ENCODE data around the gene MAGED2. TPM values are rescaled to one million over a fixed set of nuclear protein-coding genes. Genes with fewer than 3 reads are reported as not detected.

MAGED2 gene
- total RNA-seq, 2 experiments from 2014 or later = 52.8 to 55.3 TPM

DNA sequence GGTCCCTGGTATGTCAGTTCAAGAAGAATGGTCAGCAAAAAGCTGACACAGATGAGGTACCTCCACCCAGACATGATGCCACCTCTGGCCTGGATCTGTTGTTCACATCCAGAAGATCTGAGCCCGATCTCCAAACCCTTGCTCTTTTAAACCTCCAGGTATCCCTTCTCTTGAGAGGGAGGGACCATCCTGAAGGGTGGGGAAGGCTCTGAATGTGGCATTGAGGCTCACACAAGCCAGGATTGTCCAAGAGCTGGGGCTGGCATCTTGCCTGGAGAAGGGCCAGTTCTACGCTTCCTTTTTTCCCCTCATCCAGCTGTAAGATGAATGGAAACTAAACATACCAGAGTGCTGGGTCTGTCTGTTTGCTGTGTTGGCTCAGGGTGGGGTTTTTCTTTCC, 9.4 kb upstream of the MAGED2 start, which contains the start of gene ITIH6:
ITIH6 (minus strand) TSS at position 119 of the 400 bp plus-strand sequence; CDS start at position 74, 45 bp downstream.
- no peak for DNase-seq
- Mint-ChIP-seq H3K27me3 (no peaks in the 10 kb centered on the region), H3K9me3 (no peaks in the 10 kb centered on the region), H3K4me3 (no peak within 1 kb of the TSS), H3K36me3 (no peaks in the 10 kb centered on the region), H3K4me1 (ENCODE audit: low read depth) (no peaks in the 10 kb centered on the region), H3K27ac (no peak within 1 kb of the TSS)
- intact Hi-C loops (cut with micrococcal nuclease) = no loop called here
- POLR2A ChIA-PET = no interaction called here
- CTCF ChIA-PET = no interaction called here

DNA sequence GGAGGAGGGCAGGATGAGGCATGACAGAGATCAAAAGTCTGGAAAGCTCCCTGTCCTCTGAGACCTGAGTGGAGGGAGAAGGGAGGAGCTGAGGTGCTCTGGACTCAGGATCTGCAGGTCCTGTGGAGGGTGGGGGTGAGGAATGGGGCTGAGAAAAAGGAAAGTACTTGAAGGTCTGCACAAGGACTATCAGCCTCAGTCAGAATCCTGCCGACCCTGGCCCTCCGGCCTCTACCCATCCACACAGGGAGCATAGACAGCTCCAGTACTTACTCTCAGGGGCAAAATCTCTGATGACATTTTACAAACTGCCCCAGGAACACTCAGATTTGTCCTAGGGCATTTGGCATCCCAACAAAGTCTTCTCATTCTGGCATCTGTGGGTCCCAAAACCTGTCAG, 8.5 kb upstream of the MAGED2 start:
- no peaks in the 10 kb centered on the region for H3K4me1 Mint-ChIP-seq (ENCODE audit: low read depth)
- intact Hi-C loops (cut with micrococcal nuclease) = no loop called here
- no peaks in the 10 kb centered on the region for H3K27me3 Mint-ChIP-seq
- H3K4me3 Mint-ChIP-seq = no peak overlapping the region
- no peak for DNase-seq
- ChIA-PET POLR2A (no interaction called here), CTCF (no interaction called here)
- H3K27ac Mint-ChIP-seq = no peak overlapping the region
- no peaks in the 10 kb centered on the region for H3K36me3 Mint-ChIP-seq
- H3K9me3 Mint-ChIP-seq = no peaks in the 10 kb centered on the region

DNA sequence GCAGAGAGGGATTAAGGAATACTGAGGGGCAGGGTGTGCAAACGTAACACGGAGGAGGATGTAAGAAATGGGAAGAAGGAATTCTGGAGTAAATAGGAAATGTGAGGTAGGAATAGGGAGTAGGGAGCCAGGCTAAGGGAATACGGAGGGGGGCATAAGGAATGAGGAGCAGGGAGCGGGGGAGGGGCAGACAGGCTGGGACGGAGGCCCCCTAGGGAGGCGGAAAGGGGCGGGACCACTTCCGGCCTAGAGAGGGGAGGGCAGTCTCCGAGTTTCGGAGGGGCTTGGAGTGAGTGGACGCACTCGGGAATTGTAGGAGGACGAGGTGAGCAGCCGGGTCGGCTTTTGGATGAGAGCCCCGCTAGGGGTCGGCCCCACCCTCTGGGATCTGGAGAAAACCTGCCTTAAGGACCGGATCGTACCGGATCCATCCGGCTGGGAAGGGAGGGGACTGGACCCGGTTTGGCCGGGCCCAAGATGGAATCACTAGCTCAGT, 612 bp downstream of the MAGED2 start:
- Mint-ChIP-seq H3K9me3 (no peaks in the 10 kb centered on the region), H3K4me3 (peak overlapping the region; percentile 90), H3K36me3 (peaks cover 9% of the 10 kb centered on the region), H3K27ac (peak overlapping the region; percentile 90), H3K4me1 (ENCODE audit: low read depth) (peaks cover 13% of the 10 kb centered on the region), H3K27me3 (peaks cover 2% of the 10 kb centered on the region)
- intact Hi-C loops (cut with micrococcal nuclease) = loop anchor here (1.0 to 5.0 kb wide), 7 partner anchors 169 to 1919 kb away; partner anchors contain the start of genes APEX2, FAM120C, GNL3L and NBDY
- ChIA-PET POLR2A (interaction anchor here (0.7 kb wide), 1 partner anchor 169 kb away, joined by 4 read pairs; no protein-coding TSS in a partner anchor), CTCF (no interaction called here)
- DNase-seq = no peak

DNA sequence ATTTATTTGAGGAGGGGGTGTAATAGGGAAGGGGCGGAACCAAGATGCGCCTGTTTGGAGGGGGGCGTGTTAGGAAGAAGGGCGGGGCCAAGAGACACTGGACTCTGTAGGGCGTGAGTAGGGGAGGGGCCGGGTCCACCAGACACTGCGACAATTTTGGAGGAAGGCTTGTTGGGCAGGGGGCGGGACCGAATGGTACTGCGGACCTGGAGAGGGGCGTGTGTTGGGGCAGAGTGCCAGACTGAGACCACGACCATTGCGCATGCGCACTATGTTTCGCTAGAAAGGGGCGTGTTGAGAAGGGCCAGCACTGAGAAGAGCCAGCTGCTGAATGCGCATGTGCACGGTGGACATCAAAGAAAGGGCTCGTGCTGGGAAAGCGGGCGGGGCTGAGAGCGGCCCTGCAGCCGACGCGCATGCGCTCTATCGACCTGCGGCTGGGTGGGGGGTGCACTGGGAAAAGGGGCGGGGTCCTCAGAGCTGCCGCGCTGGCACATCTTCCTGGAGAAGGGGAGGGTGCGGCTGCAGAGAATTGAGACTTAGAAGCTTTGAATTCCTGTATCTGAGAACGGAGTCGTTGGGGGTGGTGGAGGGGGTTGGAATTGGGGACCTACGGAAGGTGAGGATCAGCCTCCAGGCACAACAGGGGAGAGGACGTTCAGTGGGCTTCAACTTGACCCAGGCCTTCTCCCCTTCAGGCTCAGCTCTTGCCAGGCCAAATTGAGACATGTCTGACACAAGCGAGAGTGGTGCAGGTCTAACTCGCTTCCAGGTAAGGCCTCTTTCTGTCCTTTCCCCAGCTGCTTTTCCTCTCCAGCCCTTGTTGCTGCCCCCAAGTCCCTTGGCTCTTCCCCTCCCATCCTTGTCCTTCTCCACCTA, 1.3 kb downstream of the MAGED2 start:
- H3K9me3 Mint-ChIP-seq = no peaks in the 10 kb centered on the region
- peaks cover 13% of the 10 kb centered on the region for H3K4me1 Mint-ChIP-seq (ENCODE audit: low read depth)
- ChIA-PET CTCF (no interaction called here), POLR2A (interaction anchor here (0.7 to 0.8 kb wide), 2 partner anchors 169 to 766 kb away, joined by 3 to 4 read pairs; no protein-coding TSS in a partner anchor)
- H3K27me3 Mint-ChIP-seq = peaks cover 2% of the 10 kb centered on the region
- H3K4me3 Mint-ChIP-seq = peak overlapping the region; percentile 90
- intact Hi-C loops (cut with micrococcal nuclease) = loop anchor here (1.0 to 5.0 kb wide), 7 partner anchors 170 to 1918 kb away; partner anchors contain the start of genes APEX2, FAM120C, GNL3L and NBDY
- DNase-seq = peak; percentile 94
- H3K36me3 Mint-ChIP-seq = peaks cover 12% of the 10 kb centered on the region
- peak overlapping the region; percentile 90 for H3K27ac Mint-ChIP-seq

DNA sequence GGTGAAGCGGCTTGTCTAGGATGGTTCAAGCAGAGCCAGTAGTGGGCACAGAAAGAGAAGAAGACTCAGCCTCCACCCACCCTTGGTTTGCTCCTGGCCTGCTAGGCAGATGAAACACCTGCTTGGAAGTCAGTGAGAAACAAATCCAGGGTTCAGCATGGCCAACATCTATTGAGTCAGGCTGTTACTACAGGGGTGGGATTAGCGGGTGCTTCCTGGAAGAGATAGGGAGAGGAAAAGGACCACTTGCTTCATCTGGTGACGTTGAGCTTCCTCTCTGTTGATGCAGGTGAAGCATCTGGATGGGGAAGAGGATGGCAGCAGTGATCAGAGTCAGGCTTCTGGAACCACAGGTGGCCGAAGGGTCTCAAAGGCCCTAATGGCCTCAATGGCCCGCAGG, 3.0 kb downstream of the MAGED2 start:
- H3K27ac Mint-ChIP-seq = no peak overlapping the region
- no peaks in the 10 kb centered on the region for H3K9me3 Mint-ChIP-seq
- peaks cover 16% of the 10 kb centered on the region for H3K36me3 Mint-ChIP-seq
- H3K4me1 Mint-ChIP-seq (ENCODE audit: low read depth) = peaks cover 13% of the 10 kb centered on the region
- no peak for DNase-seq
- intact Hi-C loops (cut with micrococcal nuclease) = no loop called here
- peaks cover 2% of the 10 kb centered on the region for H3K27me3 Mint-ChIP-seq
- no peak overlapping the region for H3K4me3 Mint-ChIP-seq
- CTCF ChIA-PET = no interaction called here
- POLR2A ChIA-PET = no interaction called here

DNA sequence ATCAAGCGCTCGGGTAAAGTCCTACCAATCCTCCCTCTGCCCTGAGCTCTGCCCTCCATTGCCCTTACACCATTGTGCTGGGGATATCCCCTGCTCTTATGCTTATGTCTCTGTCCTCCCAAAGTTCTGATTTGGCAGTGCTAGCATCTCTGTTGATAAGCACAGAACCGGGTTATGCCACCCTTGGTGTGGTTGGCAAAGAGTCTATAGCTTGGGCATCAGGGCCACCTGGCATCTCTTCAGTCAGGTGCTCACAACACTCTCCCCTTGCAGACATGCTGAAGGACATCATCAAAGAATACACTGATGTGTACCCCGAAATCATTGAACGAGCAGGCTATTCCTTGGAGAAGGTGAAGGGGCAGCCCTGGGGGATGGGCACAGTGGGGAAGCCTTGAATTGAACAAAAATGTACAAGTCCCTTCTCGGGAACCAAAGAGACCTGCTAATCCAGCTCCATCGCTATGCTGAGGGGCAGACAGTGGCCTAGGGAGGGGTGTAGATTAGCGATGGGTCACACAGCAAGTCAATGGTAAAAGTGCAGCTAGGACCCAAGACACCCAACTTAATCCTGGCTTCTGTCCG, 3.8 kb downstream of the MAGED2 start:
- ChIA-PET CTCF (no interaction called here), POLR2A (no interaction called here)
- Mint-ChIP-seq H3K9me3 (no peaks in the 10 kb centered on the region), H3K4me1 (ENCODE audit: low read depth) (peaks cover 13% of the 10 kb centered on the region), H3K4me3 (no peak overlapping the region), H3K27me3 (peaks cover 2% of the 10 kb centered on the region), H3K36me3 (peaks cover 25% of the 10 kb centered on the region), H3K27ac (no peak overlapping the region)
- intact Hi-C loops (cut with micrococcal nuclease) = no loop called here
- DNase-seq = no peak

DNA sequence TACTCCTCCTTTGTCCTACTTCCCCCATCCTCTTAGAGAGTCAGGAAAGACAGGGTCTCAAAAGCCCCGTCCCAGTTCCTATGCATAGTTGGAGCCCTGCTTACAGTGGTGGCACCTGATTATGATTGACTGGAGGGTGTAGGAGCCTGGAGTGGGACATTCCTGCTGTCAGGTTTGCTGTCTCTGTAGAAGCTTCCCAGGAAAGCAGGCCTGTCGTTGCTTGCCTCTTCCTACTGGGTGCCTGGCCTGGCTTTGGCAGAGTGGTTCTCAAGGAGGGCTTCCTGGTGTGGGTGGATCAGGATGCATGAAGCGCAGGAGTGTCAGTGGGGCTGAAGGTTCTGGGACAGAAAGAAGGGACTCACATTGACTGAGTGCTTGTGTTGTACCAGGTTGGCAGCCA, 4.8 kb downstream of the MAGED2 start:
- CTCF ChIA-PET = no interaction called here

DNA sequence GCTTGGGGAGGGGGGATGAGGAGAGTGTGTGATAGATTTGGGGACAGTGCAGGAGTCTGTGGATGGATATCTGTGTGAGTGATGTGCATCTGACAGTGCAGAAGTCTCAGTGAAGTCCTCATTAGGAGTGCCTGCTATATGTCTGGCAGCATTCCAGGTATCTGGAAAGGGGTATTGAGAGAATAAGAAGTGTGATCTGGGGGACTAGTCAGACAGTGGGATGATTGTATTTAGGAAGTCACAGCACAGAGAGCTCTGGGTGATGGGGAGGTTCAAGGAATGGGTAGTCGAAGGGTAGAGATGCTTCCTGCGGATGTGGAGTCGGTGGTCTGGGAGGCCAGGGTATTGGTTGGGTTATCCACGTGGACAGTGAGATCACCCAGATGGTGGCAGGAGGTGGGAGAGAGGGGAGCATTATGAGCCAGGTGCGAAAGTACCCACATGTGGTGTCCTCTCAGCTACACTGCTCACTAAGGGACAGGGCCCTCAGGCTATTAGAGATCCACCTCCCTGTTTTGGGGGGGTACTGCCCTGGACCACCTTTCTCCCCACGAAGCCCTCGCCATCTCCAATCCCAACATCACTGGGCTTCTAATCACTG, 9.8 kb downstream of the MAGED2 start:
- no peaks in the 10 kb centered on the region for H3K27me3 Mint-ChIP-seq
- H3K4me1 Mint-ChIP-seq (ENCODE audit: low read depth) = no peaks in the 10 kb centered on the region
- peaks cover 16% of the 10 kb centered on the region for H3K36me3 Mint-ChIP-seq
- no peak overlapping the region for H3K27ac Mint-ChIP-seq
- H3K9me3 Mint-ChIP-seq = no peaks in the 10 kb centered on the region
- ChIA-PET POLR2A (no interaction called here), CTCF (no interaction called here)
- intact Hi-C loops (cut with micrococcal nuclease) = no loop called here
- no peak overlapping the region for H3K4me3 Mint-ChIP-seq
- DNase-seq = no peak

More for the DNA sequence above, 4.8 kb downstream of the MAGED2 start:
- peaks cover 10% of the 10 kb centered on the region for H3K4me1 Mint-ChIP-seq (ENCODE audit: low read depth)
- no peak for DNase-seq
- intact Hi-C loops (cut with micrococcal nuclease) = no loop called here
- no peak overlapping the region for H3K27ac Mint-ChIP-seq
- POLR2A ChIA-PET = no interaction called here
- peaks cover 25% of the 10 kb centered on the region for H3K36me3 Mint-ChIP-seq
- no peak overlapping the region for H3K4me3 Mint-ChIP-seq
- H3K27me3 Mint-ChIP-seq = peaks cover 2% of the 10 kb centered on the region
- H3K9me3 Mint-ChIP-seq = no peaks in the 10 kb centered on the region

DNA sequence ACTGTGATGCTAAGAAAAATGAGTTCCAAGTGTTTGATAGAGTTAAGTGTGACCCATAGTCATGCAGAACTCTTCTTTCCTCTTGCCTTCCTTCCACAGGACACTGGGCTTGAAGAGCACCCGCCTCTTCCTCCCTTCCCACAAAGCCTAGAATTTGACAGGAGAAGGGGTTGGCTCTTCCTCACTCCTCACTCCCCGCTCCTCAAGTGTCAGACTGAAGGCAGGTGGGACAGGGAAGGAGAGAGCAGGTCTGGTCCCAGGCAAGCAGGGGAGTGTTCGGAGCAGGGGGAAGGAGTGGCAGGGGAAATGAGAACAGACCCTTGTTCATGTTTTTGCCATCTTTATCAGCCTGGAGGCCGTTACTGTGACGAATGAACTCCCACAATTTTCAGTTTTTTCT, 10.7 kb downstream of the MAGED2 start:
- no peak for DNase-seq
- CTCF ChIA-PET = no interaction called here
- POLR2A ChIA-PET = no interaction called here
- Mint-ChIP-seq H3K4me1 (ENCODE audit: low read depth) (no peaks in the 10 kb centered on the region), H3K9me3 (no peaks in the 10 kb centered on the region), H3K27ac (no peak overlapping the region), H3K4me3 (no peak overlapping the region), H3K36me3 (peaks cover 16% of the 10 kb centered on the region), H3K27me3 (no peaks in the 10 kb centered on the region)
- intact Hi-C loops (cut with micrococcal nuclease) = no loop called here

DNA sequence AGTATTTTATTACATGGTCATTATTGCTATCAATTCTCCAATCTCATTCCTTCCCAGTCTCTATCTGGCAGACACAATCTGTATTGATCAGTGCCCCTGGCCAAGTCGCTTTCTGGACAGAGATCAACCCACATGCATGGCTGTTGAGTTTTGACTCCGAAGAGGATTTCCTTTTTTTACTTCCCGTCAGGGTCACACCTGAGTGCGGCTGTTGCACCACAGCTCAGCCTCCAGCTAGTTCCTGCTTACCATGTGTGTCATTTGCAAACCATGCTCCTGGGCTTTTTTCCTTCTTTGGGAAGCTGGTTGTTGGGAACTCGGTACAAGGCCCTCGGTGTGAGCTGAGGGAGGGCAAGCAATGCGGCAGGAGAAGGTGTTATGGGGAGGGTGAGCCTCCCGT, 11.7 kb downstream of the MAGED2 start:
- Mint-ChIP-seq H3K27me3 (no peaks in the 10 kb centered on the region), H3K4me3 (no peak overlapping the region), H3K4me1 (ENCODE audit: low read depth) (no peaks in the 10 kb centered on the region), H3K36me3 (peaks cover 11% of the 10 kb centered on the region), H3K27ac (no peak overlapping the region), H3K9me3 (no peaks in the 10 kb centered on the region)
- CTCF ChIA-PET = no interaction called here
- POLR2A ChIA-PET = no interaction called here
- DNase-seq = no peak
- intact Hi-C loops (cut with micrococcal nuclease) = no loop called here

DNA sequence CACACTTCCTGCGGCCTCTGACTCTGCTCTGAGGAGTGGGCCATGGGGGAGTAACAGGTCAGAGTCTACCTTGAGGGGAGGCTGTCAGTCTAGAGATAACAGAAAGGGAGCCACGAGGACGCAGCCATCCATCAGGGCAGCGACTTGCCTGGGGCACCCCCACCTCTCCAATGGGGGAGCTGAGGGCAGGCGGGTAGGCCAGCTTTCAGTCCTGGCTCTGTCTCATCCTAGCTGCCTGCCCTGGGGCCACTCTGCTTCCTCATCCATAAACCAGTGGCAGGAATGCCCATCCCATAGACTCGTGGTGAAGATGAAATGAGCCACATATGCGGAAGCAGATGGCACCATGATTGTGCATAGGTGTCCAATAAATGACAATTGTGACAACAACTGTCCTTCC, 13.2 kb downstream of the MAGED2 start:
- ChIA-PET POLR2A (no interaction called here), CTCF (no interaction called here)
- DNase-seq = no peak
- intact Hi-C loops (cut with micrococcal nuclease) = no loop called here
- Mint-ChIP-seq H3K27me3 (no peaks in the 10 kb centered on the region), H3K4me3 (no peak overlapping the region), H3K9me3 (no peaks in the 10 kb centered on the region), H3K4me1 (ENCODE audit: low read depth) (no peaks in the 10 kb centered on the region), H3K27ac (no peak overlapping the region), H3K36me3 (peaks cover 7% of the 10 kb centered on the region)

DNA sequence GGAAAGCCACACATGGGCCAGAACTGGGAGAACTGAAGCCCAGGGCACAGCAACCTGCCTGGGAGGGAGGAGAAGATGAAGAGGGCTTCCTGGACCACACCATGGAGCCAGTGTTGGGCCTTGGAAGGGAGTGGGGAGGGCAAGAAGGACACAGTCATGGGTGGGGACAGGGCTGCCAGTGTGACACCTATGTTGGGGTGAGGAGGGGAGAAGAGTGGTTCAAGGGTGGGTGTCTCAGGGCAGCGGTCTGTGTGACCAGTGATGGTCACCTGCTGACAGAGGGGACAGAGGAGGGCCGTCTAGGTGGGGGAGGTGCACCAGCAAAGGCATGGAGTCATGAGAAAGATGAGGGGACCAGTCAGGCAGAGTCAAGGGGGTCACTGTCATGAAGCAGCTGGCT, 13.8 kb downstream of the MAGED2 start:
- Mint-ChIP-seq H3K4me3 (no peak overlapping the region), H3K9me3 (no peaks in the 10 kb centered on the region), H3K27me3 (no peaks in the 10 kb centered on the region), H3K27ac (no peak overlapping the region), H3K4me1 (ENCODE audit: low read depth) (peaks cover 5% of the 10 kb centered on the region), H3K36me3 (peaks cover 1% of the 10 kb centered on the region)
- CTCF ChIA-PET = no interaction called here
- intact Hi-C loops (cut with micrococcal nuclease) = no loop called here
- POLR2A ChIA-PET = no interaction called here
- DNase-seq = no peak
